Activated CD4-positive, alpha-beta T cell treated with anti-CD3 and anti-CD28 coated beads, Interleukin-2, amount 50 U/mL, for 1 hour (primary cell): ENCODE results near the gene BTBD19.
"Not testable (repeated sequence)": the region's sequence is repeated elsewhere in the genome, so short reads cannot be mapped to it uniquely, and the experiment has no call there.

Source experiments
- DNase-seq: peaks from one replicate; pipeline ENCODE4 v3.0.0-alpha.2; 2020

The BTBD19 gene

DNA sequence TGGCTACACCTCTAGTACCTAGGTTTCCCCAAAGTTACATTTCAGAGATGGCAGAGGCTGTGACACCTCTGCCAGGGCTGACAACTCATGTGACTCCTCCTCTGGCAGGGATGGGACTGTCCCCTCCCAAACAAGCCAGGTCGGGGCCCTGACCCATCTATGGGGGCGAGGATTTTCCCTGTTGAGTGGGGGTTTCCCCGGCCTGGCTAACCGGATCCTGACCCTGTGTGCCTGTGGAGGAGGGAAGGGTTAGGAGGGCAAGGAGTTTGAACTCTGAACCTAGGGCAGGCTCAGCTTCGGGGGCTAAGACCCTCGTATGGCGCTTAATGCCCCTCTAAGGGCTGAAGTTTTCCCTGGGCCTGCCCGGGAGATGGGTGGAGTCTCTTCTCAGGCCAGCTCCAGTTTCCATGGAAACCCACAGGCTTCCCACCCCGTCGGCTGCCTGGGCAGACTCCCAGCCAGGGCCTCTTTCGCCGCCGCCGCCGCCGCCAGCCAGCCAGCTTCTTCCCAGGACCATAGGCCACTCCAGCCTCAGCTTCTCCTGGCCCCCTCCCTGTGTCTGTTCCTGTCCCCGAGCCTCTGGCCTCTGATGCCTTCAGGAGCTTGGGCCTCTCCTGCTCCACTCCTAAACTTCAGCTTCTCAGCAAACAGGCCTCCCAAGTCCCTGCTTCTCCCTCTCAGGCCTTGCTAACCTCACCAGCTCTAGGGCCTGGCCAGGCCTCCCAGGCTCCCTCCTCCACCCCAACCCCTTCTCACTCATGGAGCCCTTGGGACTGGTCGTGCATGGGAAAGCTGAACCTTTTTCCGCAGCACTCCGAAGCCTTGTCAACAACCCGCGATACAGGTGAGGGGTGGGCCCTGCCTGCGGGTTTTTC lies at the start of gene BTBD19:
TSS of gene BTBD19 (plus strand) at position 461 of the 875 bp plus-strand sequence. CDS start at position 759, 298 bp downstream.
- peak; percentile 31 for DNase-seq

GRCh38 chr1:44759077-44759476 lies 49.2 kb upstream of the BTBD19 start:
- DNase-seq, result no peak

DNA sequence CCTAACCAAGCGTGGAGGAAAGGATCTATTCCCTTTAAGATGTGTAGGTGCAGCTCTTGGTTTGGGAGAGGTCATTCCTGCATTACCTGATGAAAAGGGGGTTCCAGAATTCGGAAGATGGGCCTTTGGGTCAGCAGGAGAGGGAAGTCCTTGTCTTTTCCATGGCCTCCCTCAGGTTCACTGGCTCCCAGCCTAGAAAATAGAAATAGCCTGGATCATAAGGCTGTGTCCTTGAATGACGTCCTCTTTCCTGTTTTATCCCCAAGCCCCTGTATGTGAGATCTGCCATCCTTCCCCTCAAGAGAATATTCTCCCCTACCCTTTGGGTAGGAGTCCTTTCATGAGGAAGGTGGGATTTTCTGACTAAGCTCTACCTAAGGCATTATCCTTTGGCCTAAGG lies 47.4 kb upstream of the BTBD19 start:
- no peak for DNase-seq

- DNase-seq, result not testable (repeated sequence)
Measured at GRCh38 chr1:44766421-44766820, 41.9 kb upstream of the BTBD19 start.

DNA sequence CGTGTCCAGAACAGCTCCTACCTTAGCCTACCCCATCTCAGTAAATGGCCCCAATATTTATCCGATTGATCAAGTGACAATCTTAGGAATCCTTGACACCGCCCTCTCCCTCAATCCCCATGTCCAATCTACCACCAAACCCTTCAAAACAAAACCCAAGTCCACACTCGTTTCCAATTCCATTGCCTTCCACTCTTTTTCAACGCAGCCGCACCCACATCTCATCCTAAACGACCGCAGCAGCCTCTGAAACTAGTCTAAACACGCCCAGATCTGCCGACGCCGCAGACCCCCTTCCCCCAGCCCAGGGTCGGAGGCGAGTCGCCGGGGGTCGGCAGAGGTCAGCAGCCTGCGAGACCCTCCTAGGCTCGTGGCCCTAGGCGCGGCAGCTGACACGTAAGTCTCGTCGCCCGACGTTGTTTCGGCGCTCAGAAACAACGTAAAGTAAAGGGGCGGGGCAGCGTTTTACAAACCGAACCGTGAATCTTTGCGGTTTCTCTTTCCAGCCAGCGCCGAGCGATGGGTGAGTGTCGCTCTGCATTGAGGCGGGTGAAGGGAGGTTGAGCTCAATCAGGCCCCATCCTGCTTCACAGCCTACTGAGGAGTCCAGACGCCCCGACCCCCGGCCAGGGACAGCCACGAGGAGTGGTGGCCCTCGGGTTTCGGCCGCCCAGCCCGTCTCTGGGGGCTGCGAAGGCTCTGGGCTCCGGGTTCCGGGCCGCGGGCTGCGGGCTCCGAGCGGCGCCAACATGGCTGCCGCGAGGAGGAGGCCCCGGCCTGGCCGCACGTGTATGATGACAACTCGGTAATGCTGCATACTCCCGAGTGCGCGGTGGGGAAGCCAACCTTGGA lies 33.0 kb upstream of the BTBD19 start, which contains the start of gene RPS8:
TSS of gene RPS8 (plus strand) at position 463 of the 852 bp plus-strand sequence. CDS start at position 520, 57 bp downstream.
- peak; percentile 87 for DNase-seq

- no peak for DNase-seq
Measured at GRCh38 chr1:44775930-44776729, 32.2 kb upstream of the BTBD19 start.

DNA sequence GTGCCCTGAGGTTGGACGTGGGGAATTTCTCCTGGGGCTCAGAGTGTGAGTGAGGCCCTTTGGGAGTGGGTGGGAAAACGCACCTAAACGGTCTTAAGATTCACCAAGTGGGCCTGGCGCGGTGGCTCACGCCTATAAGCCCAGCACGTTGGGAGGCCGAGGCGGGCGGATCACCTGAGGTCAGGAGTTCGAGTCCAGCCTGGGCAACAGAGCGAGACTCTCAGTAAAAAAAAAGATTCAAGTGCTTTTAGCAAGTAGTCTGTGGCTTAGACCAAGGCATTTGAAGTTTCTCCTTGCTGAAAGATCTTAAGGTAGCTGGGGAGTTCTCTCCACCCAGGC lies 31.6 kb upstream of the BTBD19 start:
- DNase-seq, result no peak

GRCh38 chr1:44777547-44777946 lies 30.8 kb upstream of the BTBD19 start:
- no peak for DNase-seq

- DNase-seq, result no peak
Measured at GRCh38 chr1:44777969-44778635, 30.2 kb upstream of the BTBD19 start.

GRCh38 chr1:44778705-44779576 lies 29.4 kb upstream of the BTBD19 start:
- no peak for DNase-seq

DNA sequence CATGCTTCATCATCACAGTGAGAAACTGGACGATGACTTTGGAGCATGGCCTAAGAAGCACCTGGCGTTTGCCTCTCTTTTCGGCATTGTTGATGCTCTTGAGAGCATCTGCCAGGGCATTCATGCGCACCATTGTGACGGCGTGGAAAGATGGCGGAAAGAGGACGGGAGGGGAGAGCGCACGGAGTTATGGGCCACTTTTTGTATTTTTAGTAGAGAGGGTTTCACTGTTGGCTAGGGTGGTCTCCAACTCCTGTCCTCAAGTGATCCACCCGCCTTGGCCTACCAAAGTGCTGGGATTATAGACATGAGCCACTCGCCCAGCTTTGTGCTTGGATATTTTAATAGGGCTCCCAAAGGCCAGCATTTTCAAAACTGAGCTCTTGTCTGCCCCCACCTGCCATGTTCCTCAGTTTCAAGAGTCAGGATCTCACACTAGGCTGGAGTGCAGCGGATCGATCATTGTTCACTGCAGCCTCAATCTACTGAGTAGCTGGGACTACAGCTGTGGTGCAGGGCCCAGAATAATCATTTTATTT lies 27.7 kb upstream of the BTBD19 start:
- no peak for DNase-seq

DNA sequence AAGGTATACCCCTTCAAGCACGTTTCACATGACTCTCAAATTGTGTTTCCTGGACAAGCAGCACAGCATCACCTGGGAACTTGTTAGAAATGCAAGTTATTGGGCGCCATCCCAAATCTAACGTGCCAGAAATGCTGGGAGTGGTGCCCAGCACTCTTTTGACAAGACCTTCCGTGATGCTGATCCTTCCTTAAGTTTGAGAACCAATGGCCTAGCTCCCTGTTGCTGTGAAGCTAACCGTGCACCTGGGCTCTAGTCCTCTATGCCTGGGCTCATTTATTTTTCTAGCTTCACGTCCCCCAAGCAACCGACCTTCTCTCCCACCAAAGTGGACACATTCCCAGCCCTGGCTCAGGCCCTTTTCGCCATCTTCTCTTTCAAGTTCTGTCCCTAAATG lies 24.6 kb upstream of the BTBD19 start:
- DNase-seq, result no peak

DNA sequence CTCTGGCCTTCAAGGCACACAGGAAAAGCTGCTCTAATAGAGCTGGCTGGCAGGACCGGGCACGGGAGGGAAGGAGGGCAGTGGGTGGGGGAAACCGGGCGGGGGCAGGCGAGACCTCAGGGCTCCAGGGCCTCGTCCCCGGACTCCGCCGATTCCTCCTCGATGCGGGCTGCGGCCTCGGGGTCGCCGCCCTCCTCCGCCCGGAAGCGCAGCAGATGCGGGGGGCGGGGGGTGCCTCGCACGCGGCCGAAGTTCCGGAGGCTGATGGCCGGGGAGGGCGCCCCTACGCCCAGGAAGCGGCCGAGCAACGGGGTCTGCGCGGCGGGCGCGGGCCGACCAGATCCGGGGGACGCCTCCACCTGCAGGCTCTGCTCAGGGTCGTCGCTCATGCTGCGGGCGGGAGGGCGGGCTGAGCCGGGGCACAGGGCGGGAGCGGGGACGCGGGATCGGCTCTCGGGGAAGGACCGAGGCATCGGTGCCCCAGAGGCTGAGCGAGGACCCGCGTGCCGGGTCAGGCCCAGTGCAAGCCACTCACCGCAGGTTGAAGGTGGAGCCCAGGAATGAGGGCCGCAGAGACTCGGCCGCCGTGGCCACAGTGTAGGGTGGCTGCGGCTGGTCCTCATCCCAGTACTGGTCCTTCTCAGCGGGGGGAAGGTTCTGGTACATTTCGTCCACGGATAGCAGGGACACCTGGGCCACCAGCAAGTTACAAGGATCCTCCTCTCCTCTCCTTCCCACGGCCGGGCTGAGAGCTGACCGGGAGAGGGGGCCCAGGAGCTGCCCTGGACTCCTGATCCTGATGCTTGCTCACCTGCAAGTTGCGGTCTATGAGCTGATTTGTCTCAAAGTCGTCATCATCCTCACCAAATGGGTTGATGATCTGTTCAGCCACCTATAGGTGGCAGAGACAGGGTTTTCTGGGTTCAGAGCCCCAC lies 24.0 kb upstream of the BTBD19 start:
- no peak for DNase-seq

GRCh38 chr1:44785029-44785380 lies 23.3 kb upstream of the BTBD19 start:
- no peak for DNase-seq

DNA sequence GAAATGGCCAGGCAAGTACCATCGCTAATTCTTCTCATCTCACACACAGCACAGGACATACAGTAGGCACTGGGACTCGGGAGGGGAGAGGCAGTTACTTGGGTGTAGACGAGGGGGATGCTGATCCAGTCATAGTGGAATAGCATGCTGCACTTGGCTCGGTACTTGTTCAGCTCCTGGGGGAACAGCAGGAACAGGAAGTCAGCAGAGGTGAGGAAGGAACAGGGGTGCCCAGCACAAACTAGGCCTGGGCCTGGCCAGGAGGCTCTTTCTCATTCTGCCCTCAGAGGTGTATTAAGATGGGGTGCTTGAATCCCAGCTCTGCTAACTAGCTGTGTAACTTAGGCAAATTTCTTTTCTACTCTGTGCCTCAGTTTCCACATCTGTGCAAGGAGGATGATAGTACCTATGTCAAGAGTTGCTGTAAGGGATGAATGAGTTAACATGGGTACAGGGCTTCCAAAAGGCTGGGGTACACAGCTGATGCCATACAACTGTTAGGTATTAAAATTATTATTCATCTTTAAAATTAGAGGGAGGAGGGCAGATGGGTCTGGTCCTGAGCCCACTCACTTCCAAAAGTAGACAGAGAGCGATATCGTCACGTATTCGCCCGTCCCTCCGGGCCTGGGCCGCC lies 22.7 kb upstream of the BTBD19 start:
- DNase-seq, result no peak

GRCh38 chr1:44786138-44786840 lies 22.0 kb upstream of the BTBD19 start:
- peak; percentile 78 for DNase-seq

DNA sequence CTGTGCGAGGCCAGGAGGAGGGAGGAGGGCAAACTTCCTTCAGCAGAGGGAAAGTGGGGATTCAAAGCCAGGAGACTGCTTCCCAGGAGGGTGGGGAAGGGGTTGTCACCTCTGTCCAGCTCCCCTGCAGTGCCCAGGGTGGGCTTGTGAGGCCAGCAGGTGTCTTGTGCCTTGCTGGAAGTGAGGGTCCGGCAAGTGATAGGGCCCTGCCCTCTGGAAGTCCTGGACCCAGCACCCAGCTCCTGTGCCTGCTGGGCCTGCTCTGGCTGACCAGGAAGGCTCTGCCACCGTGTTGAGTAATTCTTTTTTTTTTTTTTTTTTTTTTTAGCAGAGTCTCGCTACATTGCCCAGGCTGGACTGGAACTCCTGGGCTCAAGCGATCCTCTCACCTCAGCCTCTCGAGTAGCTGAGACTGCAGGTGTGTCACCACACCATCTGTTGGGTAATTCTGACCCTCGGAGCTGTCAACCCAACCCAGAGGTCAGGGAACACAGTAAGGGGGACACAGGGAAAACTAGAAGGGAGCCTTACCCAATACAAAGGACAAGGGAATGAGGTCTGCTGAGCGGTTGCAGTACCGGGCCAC lies 21.4 kb upstream of the BTBD19 start:
- DNase-seq, result no peak

DNA sequence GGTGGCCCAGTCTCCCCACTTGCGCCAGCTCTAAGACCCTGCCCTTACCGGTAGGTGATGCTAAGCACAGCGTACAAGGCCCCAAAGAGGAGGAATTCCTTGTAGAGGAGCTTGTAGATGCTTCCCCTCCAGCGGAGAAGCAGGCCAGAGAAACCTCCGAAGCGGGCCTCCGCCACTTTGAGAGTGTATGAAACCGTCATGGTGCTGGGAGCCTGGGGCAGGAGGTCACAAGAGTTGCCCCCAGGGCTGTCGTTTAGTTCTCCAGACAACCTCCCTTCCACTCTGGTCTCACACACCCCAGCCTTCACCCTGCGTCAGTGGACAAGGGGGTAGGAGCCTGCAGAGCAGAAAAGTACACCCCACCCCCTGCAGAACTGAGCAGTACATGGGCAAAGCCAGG lies 20.8 kb upstream of the BTBD19 start:
- no peak for DNase-seq
